ENCODE measurements around the gene MEAK7. TPM values are rescaled to one million over a fixed set of nuclear protein-coding genes. Genes with fewer than 3 reads are reported as not detected.
A peak's percentile ranks its signal among the peaks of the same experiment; 100 is the strongest.
"Not testable (repeated sequence)": the region's sequence is repeated elsewhere in the genome, so short reads cannot be mapped to it uniquely, and the experiment has no call there.

MEAK7 gene
- total RNA-seq, 1 donor from 2014 or later = 15.6 TPM

DNA sequence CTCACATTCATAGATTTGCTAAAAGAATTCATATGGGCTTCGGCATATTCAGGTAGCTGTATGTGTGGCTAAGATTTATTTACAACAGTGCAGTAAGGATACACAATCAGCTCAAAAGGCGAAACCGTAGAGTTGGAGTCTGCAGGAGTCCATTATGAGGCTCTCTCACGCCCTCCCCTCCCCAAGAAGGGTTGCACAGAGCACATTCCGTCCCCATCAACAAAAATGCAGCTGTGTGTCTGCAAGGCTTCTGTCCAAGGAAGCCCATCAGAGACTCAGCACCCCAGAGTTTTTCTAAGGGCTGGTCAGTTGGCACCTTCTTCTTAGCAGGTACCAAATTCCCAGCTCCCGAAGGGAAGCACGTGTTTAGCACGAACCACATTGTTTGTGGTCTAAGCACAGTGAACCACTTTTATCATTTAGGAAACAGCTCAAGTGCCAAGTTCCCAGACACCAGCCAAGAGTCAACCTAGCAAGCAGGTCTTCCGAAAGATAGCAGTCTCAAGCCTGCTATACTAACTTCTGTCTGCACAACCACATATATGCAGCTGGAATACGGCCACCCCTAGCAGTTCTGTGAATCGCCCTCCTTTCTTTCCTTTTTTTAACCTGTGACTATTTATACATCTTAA is 28.5 kb upstream of the MEAK7 start:
- peak; percentile 47 for DNase-seq (ENCODE audit: low read depth, low spot score)

GRCh38 chr16:84532291-84532724 is 27.8 kb upstream of the MEAK7 start:
- peak; percentile 89 for DNase-seq (ENCODE audit: low read depth, low spot score)

DNA sequence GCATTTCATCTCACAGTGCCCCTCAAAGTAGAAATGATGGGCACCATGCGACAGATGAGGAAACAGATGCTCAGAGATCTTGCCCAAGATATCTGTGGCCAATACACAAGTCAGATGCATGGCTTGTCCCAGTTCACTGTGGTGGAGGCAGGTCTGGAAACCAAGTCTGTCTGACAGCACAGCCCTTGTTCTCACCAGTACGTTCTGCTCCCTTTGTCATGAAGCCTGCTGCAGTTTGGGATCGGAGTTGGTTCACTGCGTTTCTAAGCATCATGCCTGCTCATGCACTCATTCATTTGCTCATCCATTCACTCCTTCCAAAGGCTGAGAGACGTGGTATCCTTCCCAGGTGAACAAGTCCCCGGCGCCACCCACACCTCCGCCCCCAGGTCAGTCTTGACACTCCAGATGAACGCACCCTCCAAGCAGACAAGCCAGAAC is 27.2 kb upstream of the MEAK7 start:
- no peak for DNase-seq (ENCODE audit: low read depth, low spot score)

DNA sequence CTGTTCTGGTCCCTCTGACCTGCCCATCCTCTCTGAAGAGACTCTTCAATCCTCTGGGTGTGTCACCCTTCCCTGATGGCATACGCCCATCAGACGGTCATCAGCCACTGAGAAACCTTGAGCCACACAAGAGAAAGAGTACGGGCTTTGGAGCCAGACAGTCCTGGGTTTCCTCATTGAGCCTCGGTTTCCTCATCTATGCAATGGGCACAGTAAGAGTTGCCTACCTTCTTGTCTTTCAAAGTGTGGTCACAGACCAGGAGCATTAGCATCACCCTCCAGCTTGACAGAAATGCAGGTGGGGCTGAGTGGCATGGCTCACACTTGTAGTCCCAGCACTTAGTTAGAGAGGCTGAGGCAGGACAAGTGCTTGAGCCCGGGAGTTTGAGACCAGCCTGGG is 26.1 kb upstream of the MEAK7 start:
- no peak for DNase-seq (ENCODE audit: low read depth, low spot score)

- DNase-seq (ENCODE audit: low read depth, low spot score) = no peak
These were observed 25.1 kb upstream of the MEAK7 start for GRCh38 chr16:84529607-84530006.

DNA sequence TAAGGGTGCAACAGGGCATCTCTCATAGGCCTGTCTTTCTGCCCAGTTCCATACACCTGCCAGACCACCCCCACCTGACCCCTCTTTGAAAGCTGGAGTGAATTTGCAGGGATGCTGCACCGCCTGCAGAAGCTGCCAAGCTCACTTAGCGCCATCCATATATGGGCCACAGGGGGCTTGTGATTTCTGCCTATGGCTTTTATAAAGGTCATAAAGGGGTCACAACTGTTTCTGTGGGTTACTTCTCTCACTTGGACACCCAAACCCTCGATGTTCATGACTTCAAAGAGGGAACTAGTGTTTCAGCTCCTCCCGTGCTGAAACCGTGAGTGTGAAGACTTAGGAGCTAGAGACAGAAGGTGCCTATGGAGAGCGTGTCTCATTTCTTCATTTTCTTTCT is 23.9 kb upstream of the MEAK7 start:
- no peak for DNase-seq (ENCODE audit: low read depth, low spot score)

DNA sequence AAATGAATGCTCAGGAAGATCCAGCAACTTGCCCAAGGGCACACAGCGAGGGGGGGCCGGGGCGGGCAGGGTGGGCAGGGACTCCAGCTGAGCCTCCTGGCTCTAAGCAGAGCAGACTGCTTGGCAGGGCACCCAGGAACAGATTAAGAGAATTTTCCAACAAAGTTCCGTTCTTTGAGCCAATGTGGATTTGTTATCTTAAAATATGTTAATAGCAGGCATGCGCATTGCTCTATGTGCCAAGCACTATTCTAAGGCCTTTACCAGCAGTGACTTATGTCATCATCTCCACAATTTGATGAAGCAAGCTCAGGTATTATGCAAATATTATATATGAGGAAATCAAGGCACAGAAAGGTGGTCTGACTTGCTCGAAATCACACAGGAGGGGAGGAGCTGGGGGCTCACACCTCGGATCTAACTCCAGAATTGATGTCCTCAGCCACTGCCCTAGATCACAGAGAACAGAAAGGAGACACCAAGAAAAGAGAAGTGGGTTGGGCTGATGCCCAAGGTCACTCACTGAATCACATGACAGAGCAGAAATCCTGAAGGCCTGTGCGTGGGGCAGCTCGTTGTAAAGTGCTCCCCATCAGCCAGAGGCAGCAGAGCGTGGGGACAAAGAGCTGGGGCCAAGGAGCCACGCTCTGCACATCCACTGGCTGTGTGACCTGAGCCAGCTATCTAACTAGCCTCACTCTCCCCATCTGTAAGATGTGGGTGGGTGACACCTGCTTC is 23.2 kb upstream of the MEAK7 start:
- DNase-seq (ENCODE audit: low read depth, low spot score) = no peak

DNA sequence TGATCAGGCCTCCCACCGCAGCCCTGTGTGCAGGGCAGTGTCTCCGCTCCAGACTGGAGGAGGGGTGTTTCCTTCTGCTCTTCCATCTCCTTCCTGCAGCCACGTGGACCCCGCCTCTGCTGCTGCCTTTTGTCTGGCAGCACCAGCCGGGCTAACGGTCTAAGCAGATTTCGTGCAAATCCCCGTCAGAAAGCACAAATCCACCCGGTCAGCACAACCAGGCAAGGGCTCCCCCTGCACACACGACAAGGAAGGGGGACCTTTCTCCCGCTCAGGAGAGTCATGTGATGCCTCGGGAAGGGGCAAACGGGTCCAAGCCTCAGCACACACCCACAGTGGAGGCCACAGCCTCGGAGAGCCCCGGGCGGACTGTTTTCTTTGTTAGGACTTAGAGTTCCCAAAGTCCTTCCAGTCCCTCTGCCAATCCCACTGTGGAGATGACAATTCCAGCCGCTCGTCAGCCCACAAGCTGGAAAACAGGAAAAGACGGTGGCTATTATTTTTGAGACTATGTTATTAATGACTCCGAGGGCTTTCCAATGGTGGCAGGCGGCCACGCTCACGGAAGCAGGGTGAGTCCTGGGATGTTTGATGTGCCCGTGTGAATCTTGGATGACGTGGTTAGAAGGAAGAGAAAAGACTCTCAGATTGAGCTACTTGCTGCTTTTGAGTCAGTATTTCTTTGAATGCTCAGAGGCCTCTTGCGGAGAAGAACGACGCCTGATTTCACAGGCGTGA is 22.5 kb upstream of the MEAK7 start:
- DNase-seq (ENCODE audit: low read depth, low spot score) = no peak

- not testable (repeated sequence) for DNase-seq (ENCODE audit: low read depth, low spot score)
These were observed 20.6 kb upstream of the MEAK7 start for GRCh38 chr16:84524941-84525581.

DNA sequence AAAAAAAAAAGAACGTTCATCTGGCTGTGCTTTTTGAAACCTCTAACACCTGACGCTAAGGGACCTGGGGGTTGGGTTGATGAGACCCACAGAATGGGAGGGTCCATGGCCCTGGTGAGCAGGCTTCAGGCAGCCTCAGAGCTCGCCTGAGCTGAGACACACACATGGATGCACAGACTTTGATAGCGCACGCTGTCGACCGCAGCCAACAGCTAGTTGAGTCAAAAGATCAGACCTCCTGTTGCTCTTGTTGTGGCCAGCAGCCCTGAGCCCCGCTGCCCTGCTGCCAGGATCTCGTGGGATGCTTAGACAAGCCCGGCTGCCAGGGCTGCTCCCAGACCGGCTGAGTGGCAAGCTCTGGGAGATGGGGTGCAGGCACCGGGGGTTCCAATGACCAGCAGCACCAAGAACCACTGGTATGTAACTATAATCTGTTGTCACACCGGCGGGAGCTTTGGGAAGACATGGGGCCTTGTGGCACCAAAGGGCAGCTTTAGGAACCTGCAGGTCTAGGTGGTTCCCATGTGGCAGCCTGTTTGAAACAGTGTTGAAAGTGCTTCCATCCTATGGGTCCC is 20.0 kb upstream of the MEAK7 start:
- DNase-seq (ENCODE audit: low read depth, low spot score) = no peak

- no peak for DNase-seq (ENCODE audit: low read depth, low spot score)
These were observed 17.0 kb upstream of the MEAK7 start for GRCh38 chr16:84521497-84521770.

GRCh38 chr16:84520725-84521496 is 16.5 kb upstream of the MEAK7 start:
- DNase-seq (ENCODE audit: low read depth, low spot score) = no peak

DNA sequence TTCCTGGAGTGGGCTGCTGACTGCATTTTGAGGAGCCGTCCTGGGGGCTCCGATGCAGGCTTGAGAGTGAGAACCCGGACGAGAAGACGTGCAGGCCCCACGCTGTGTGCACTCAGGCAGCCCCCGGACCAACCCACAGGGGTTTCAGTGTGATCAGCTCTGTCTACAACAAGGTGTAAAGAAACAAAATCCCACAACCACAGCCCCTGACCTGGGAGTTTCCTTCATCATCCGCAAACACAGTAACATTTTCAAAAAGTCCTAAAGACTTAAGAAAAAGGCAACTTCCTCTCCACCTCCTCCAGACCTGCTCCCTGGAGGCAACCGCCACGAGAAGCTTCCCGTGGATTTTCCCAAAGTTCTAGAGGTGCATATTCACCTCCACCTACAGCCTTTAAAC is 15.4 kb upstream of the MEAK7 start:
- no peak for DNase-seq (ENCODE audit: low read depth, low spot score)

GRCh38 chr16:84518804-84519341 is 14.4 kb upstream of the MEAK7 start:
- DNase-seq (ENCODE audit: low read depth, low spot score) = no peak

- not testable (repeated sequence) for DNase-seq (ENCODE audit: low read depth, low spot score)
These were observed 13.8 kb upstream of the MEAK7 start for GRCh38 chr16:84518220-84518619.

DNA sequence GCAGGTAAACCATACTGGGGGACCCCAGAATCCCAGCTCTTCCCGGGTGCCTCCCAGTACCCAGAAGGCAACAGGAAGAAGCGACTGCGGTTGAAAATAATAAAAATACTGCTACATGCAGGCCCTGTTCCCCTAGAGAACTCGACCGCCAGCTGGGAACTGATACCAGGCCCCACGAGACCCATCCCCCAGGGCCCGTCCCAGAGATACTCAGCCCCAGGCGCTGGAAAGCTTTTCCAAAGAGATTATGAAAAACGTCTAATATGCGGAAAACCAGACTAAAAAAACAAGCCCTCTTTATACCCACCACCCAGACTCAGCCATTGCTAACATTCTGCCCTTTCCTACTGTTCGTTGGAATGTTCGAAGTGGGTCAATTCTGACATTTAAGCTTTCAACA is 12.9 kb upstream of the MEAK7 start:
- no peak for DNase-seq (ENCODE audit: low read depth, low spot score)

DNA sequence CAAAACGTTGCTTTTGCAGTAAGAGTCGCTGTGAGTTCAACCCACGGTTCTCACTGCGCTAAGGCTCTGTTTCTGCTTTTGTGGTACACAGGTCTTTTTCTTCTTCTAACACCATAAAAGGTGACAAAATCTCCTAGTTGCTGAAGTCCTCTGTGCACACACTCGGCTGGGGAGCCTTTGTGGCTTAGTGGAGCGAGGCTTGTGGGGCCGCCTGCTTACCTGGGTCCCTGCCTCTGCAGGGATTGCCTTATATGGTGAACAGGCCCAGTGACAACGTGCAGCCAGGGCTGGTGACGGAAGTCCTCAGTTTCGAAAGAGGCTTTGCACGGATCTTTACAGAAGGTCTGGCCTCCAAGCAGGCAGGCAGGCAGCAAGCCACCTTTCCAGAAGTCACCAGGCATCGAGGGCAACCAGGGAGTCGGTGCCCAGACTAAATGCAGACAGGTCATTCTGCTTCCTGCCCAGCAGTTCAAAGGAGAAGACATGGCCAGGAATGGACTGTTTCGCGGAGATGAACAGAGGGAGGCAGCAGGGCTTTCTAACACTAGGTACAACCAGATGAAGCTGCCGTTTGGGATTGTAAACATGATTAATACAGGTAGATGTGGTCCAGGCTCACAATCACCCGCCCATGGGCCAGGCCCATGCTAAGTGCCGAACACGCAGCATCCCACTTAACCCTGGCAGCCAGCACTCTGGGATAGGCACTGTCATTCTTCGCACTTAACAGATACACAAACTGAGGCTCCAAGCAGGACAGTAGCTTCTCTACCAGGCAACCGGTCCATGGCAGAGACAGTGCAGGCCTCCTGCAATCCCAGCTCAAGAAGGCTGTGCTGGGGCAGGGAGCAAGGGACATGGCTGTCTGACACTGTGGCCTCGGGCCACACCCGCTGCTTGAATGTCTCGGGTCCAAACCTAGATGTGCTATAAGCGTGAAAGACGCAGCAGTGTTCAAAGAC is 10.7 kb upstream of the MEAK7 start:
- no peak for DNase-seq (ENCODE audit: low read depth, low spot score)

GRCh38 chr16:84514295-84514873 is 9.9 kb upstream of the MEAK7 start:
- no peak for DNase-seq (ENCODE audit: low read depth, low spot score)

DNA sequence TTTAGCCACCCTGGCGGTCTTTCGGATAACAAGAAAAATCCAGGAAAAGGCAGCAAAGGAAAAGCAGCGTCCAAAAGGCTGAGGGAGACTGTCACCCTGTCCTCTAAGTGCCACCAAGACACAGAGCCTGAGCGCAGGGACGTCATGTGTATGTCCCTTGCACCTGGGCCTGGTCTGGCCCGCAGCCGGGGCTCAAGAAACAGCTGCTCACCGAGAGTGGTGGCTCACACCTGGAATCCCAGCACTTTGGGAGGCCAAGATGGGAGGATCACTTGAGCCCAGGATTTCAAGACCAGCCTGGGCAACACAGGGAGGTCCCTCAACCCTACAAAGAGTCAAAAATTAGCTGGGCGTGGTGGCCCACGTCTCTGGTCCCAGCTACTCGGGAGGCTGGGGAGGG is 9.2 kb upstream of the MEAK7 start:
- no peak for DNase-seq (ENCODE audit: low read depth, low spot score)
